Activated CD8-positive, alpha-beta memory T cell treated with anti-CD3 and anti-CD28 coated beads, Interleukin-2, amount 50 U/mL, for 1 hour (primary cell): ENCODE measurements around the gene ASCL2.
"Not testable (repeated sequence)": the region's sequence is repeated elsewhere in the genome, so short reads cannot be mapped to it uniquely, and the experiment has no call there.

ENCODE experiments used
- DNase-seq: peaks from one replicate; pipeline ENCODE4 v3.0.0-alpha.2; 2020; ENCODE audit errors: extremely low read depth

Gene ASCL2

GRCh38 chr11:2298131-2298794 lies 27.9 kb upstream of the ASCL2 start:
- DNase-seq = no peak

- no peak for DNase-seq
Measured at GRCh38 chr11:2297623-2298030, 27.2 kb upstream of the ASCL2 start.

GRCh38 chr11:2296913-2297622 lies 26.7 kb upstream of the ASCL2 start:
- DNase-seq = no peak

GRCh38 chr11:2295971-2296912 lies 25.9 kb upstream of the ASCL2 start:
- no peak for DNase-seq

GRCh38 chr11:2294926-2295290 lies 24.5 kb upstream of the ASCL2 start:
- DNase-seq = no peak

- DNase-seq = no peak
Measured at GRCh38 chr11:2293984-2294925, 23.9 kb upstream of the ASCL2 start.

GRCh38 chr11:2293531-2293971 lies 23.2 kb upstream of the ASCL2 start:
- no peak for DNase-seq

GRCh38 chr11:2290351-2290841 lies 20.0 kb upstream of the ASCL2 start:
- DNase-seq = no peak

GRCh38 chr11:2289859-2290258 lies 19.5 kb upstream of the ASCL2 start:
- DNase-seq = no peak

- DNase-seq = no peak
Measured at GRCh38 chr11:2289350-2289749, 19.0 kb upstream of the ASCL2 start.

- no peak for DNase-seq
Measured at GRCh38 chr11:2287091-2287490, 16.7 kb upstream of the ASCL2 start.

- not testable (repeated sequence) for DNase-seq
Measured at GRCh38 chr11:2286350-2286749, 16.0 kb upstream of the ASCL2 start.

- DNase-seq = no peak
Measured at GRCh38 chr11:2280208-2280607, 9.8 kb upstream of the ASCL2 start.

- DNase-seq = no peak
Measured at GRCh38 chr11:2277933-2278523, 7.6 kb upstream of the ASCL2 start.

GRCh38 chr11:2277008-2277346 lies 6.6 kb upstream of the ASCL2 start:
- no peak for DNase-seq

- DNase-seq = no peak
Measured at GRCh38 chr11:2276280-2277007, 6.1 kb upstream of the ASCL2 start.

- DNase-seq = no peak
Measured at GRCh38 chr11:2275334-2276279, 5.2 kb upstream of the ASCL2 start.

- DNase-seq = no peak
Measured at GRCh38 chr11:2273771-2274170, 3.4 kb upstream of the ASCL2 start.

- no peak for DNase-seq
Measured at GRCh38 chr11:2273311-2273710, 2.9 kb upstream of the ASCL2 start.
